ENCODE results near the gene AVEN. TPM values are rescaled to one million over a fixed set of nuclear protein-coding genes. Genes with fewer than 3 reads are reported as not detected.
"Not testable (repeated sequence)": the region's sequence is repeated elsewhere in the genome, so short reads cannot be mapped to it uniquely, and the experiment has no call there.

AVEN gene
- total RNA-seq, 1 experiment from 2014 or later = 52.4 TPM

- in situ Hi-C loops (cut with HindIII; ENCODE audit: low sequenced_read_pairs) = no loop called here
Observed at GRCh38 chr15:33831646-33832045, 207.4 kb downstream of the AVEN start.

GRCh38 chr15:33830351-33830750 lies 208.7 kb downstream of the AVEN start:
- DNase-seq (ENCODE audit: low spot score) = no peak
- in situ Hi-C loops (cut with HindIII; ENCODE audit: low sequenced_read_pairs) = no loop called here

More at GRCh38 chr15:33831646-33832045, 207.4 kb downstream of the AVEN start:
- no peak for DNase-seq (ENCODE audit: low spot score)

- in situ Hi-C loops (cut with HindIII; ENCODE audit: low sequenced_read_pairs) = no loop called here
- no peak for DNase-seq (ENCODE audit: low spot score)
Observed at GRCh38 chr15:33826201-33826600, 212.8 kb downstream of the AVEN start.

- in situ Hi-C loops (cut with HindIII; ENCODE audit: low sequenced_read_pairs) = no loop called here
- DNase-seq (ENCODE audit: low spot score) = no peak
Observed at GRCh38 chr15:33825453-33825852, 213.6 kb downstream of the AVEN start.

GRCh38 chr15:33823119-33823518 lies 215.9 kb downstream of the AVEN start:
- in situ Hi-C loops (cut with HindIII; ENCODE audit: low sequenced_read_pairs) = no loop called here
- no peak for DNase-seq (ENCODE audit: low spot score)

GRCh38 chr15:33822479-33822878 lies 216.5 kb downstream of the AVEN start:
- in situ Hi-C loops (cut with HindIII; ENCODE audit: low sequenced_read_pairs) = no loop called here
- DNase-seq (ENCODE audit: low spot score) = no peak

- DNase-seq (ENCODE audit: low spot score); in situ Hi-C loops (cut with HindIII; ENCODE audit: low sequenced_read_pairs): not testable (repeated sequence)
Observed at GRCh38 chr15:33819499-33819898, 219.5 kb downstream of the AVEN start.

Other genes with a start within 250 kb of the AVEN start
- gene CHRM5, start 70.7 kb downstream of the AVEN start, total RNA-seq (2014; rRNA removed; shearing (Covaris generic)) = 0.18 TPM in 1 of 2 replicates, not detected in the other
- 52.4 and 61.7 TPM in 2 replicates for gene EMC7, start 62.7 kb upstream of the AVEN start, total RNA-seq (2014; rRNA removed; shearing (Covaris generic))
- 1.1 and 1.9 TPM in 2 replicates for gene PGBD4, start 62.9 kb upstream of the AVEN start, total RNA-seq (2014; rRNA removed; shearing (Covaris generic))
- 60.6 and 75.6 TPM in 2 replicates for gene KATNBL1, start 170.9 kb upstream of the AVEN start, total RNA-seq (2014; rRNA removed; shearing (Covaris generic))
- 202 TPM in 2 replicates for gene EMC4, start 185.8 kb upstream of the AVEN start, total RNA-seq (2014; rRNA removed; shearing (Covaris generic))

Measured in G401 (cell line).